ENCODE data around the gene SLX4IP.
"Not testable (repeated sequence)": the region's sequence is repeated elsewhere in the genome, so short reads cannot be mapped to it uniquely, and the experiment has no call there.

The SLX4IP gene

DNA sequence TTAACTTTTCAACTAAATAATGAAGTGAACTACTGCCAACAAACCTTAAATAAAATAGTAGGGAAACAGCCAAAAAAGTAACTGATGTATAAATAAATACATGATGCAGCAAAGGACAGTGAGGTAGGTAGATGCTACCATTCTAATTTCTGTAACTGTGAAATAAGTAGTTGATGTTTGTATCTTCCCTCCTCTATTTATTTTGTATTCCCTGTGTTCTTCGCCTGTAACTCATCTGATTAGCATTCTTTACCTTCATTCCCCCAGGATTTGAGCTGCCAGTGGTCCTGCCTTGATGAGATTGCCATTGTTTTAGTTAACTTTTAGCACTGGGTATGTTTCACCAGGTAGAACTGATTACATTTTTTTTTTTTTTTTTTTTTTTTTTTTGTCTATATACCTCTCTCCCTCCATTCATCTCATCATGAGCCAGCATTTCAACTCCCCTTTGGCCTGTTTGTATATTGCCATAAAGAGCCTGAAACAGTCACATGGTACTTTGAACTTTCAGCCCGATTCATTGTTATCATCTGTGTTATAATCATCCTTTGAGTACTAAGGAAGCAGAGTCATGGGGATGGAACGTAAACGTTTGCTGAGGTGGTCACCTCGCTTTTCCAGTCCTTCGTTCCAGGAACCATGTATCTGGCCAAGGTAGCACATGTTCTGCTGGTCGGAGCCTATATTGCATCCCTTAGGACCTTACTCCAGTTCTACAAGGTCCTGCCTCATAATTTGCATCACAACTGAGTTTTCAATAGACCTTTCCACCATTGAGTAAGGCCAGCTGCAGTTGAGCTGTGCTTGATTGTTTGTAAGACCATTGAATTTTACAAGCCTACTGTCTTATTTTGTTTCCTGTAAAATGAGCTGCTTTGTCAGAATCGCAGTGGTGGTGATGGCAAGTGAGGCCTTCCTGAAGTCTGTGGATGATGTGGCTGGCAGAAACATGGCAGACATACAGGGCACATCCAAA, 131.1 kb downstream of the SLX4IP start:
- no peak for DNase-seq (ENCODE audit: low read depth in 2 of 2, low spot score in 1 of 2)

DNA sequence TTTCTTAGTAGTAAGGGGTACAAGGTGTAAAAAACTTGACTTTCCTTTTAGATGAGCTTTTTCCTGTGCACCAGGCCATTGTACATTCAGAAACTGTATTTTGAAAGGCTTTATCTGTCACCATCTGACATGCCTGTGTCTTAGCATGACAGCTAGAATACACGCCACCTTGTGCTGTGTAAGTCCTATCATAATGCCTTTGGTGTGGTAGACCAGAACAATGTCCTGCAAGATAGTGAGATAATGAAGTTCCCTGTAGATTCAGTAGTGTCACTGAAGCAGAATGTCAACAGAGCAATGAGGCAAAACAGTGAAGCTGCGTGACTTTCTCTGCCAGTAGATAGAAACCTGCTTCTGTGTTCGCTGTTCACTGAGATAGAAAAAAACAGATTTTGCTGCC, 132.9 kb downstream of the SLX4IP start:
- DNase-seq (ENCODE audit: low read depth in 2 of 2, low spot score in 1 of 2) = no peak

DNA sequence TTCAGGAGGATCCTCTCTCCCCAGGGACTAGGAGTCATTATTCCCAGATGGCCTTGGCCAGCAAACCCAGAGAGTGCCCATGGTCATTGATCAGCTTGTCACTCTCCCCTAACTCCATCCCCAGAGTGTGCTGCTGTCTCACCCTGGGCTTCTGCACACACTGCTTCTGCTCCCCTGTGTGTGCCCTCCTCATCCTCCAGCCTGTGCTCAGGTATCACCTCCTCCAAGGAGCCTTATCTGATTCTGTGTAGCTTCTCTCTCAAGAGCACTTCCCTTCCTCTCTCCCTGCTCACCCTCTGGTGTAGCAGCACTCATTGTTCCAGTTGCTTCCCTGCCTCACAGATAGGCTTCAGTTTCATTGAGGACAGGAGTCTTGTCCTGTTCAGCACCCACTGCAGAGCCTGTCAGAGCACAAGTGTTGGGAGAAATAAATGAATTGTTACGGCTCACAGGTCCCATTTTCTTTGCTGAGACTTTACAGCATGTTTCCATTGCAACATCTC, 136.3 kb downstream of the SLX4IP start:
- no peak for DNase-seq (ENCODE audit: low read depth in 2 of 2, low spot score in 1 of 2)

DNA sequence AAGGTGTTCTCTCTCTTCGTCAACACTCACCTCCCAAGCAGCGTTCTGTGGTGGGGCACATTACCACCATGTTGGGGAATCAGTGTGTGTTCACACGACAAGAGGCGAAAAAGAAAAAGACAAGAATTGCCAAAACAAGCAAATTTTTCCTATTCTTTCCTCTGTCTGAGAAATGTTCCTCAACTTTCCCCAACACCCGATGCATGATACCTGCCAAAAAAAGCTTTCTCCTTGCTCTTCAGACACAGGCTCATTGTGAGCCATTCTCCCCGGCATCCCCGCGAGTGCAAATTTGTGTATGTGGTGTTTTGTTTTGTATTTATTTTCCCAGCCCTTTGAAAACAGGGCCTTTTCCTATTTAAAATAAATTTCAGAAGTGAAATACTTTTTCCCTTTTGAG, 137.7 kb downstream of the SLX4IP start:
- no peak for DNase-seq (ENCODE audit: low read depth in 2 of 2, low spot score in 1 of 2)

DNA sequence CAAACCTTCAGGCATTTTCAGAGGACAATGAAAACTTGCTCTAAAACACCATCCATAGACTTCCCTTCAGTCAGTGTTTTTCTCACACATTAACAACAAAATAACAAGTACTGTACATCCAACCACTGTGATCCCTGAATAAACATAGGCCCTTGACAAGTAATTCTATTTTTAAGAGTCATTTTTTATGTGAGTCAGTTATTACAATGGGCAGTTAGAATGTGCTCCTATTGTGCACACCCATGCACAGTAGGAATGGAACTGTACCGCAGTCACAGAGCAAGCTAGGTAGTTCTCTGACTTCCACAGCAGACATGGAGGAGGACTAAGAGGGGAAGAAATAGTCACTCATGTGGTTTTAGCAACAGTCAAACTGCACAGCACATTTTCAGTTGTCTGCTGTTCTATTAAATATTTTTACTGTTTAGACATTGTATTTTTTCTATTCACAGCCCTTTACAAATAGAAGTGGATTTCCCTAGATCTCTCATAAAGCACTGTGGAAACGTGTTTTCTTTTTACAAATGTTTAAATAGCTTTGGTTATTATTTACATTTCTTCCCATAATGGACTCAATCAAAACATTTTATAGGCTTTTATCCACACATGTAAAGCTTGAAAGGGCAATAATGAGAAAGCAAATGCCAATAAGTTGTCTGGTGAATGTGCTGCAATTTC, 138.3 kb downstream of the SLX4IP start:
- DNase-seq (ENCODE audit: low read depth in 2 of 2, low spot score in 1 of 2) = no peak

DNA sequence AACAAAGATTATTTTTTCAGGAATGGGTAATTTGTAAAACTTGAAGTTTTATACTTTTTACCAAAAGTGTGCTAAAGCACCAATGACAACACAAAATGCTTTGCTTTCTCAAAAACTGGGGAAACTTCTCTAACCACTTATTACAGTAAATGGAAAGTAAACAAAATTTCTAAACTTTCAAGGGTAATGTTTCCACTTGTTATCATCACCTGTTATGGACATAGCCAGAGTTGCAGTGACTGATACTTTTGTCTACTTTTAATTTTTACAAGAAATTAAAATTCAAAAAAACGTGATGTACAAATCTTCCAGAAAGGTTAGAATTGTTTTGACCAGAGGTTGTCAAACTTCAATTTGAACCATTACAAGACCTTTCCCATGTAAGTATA, 138.8 kb downstream of the SLX4IP start:
- DNase-seq (ENCODE audit: low read depth in 2 of 2, low spot score in 1 of 2) = no peak

DNA sequence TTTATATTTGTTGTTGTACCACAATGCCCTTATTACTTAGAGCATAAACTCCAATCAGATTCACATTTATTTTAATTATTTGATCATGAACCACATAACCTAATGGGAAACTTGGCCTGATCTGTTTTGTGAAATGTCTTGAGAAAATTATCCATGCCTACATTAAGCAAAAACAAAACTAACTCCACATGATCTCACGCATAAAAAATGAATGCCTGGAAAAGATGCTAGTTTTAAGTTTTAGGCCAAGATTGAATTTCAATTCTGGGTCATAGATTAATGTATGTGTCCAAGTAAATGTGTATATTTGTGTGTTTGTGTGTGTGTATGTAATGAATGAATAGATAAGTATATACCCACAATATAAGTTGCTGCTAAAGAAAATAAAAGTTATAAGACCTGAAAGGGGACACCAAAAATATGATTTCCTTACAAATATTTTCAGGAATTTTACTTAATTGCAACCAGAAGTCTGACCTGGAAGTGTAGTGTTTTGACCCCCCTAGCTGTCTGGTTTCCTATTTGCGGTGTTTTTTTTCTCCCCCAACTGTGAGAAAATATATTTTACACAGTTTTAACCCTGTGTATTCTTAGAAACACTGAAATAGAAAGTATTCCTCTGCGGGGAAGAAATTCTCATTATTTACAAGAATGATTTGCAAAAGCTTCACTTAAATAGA, 141.4 kb downstream of the SLX4IP start:
- no peak for DNase-seq (ENCODE audit: low read depth in 2 of 2, low spot score in 1 of 2)

DNA sequence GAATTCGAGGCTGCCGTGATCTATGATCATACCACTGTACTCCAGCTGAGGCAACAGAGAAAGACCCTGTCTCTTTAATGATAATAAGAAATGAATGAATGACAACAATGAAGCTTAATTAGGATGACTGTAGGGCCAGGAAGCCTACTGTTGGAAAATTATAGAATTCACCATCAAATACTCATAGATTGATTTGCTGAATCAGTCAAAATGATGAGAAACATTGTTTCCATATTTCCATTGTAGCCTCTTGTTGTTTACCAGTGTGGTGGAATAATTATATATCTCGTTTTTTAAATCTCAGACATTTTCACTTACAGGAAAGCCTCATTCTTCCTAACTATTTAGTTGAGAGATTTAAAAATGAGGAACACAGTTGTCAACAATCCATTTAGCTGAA, 142.5 kb downstream of the SLX4IP start:
- no peak for DNase-seq (ENCODE audit: low read depth in 2 of 2, low spot score in 1 of 2)

DNA sequence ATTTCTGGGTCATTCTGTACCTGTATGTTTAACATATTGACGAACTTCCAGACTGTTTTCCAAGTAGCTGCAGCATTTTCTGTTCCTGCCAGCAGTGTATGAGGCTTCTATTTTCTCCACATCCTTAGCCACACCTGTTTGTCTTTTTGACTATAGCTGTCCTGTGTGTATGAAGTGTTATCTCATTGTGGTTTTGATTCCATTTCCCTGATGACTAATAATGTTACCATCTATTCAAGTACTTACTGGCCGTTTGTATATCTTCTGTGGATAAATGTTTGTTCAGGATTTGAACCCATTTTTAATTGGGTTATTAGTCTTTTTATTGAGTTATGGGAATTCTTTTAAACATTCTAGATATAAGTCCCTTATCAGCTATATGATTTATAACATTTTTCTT, 143.5 kb downstream of the SLX4IP start:
- DNase-seq (ENCODE audit: low read depth in 2 of 2, low spot score in 1 of 2) = no peak

DNA sequence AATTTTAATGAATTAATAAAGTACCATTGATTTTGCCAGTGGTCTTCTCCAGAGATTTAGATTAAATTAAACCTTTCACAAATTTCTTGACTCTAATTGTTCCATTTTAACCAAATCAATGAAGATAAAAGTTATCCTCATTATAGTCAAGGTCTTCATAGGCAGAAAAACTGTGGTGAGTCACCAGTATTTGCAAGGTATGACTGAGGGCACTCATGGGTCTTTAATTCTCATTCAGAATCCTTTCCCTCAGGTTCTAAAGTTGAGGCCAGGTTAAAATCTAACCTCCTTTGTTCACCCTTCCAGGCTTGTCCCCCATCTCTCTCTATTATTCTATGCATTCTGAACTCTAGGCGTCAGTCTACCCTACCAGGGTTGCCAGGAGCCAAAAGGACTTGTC, 144.8 kb downstream of the SLX4IP start:
- DNase-seq (ENCODE audit: low read depth in 2 of 2, low spot score in 1 of 2) = no peak

DNA sequence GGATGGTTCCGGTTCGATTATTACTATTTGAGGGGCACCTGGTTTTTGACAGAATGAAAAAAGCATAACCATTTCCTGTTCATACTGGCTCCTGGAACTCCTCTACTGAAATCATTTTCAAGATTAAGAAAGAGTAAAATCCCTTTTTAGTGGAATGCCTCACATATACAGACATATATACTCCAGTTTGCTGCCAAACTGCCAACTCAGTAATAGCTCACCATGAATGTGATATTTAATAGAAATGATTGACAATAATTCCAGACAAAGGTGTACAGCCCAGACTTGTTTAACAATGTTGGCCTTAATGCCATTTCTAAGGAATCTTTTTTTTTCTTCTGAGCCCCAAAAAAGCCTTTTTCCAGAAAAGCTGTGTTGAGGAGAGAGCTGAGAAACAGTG, 145.6 kb downstream of the SLX4IP start:
- no peak for DNase-seq (ENCODE audit: low read depth in 2 of 2, low spot score in 1 of 2)

DNA sequence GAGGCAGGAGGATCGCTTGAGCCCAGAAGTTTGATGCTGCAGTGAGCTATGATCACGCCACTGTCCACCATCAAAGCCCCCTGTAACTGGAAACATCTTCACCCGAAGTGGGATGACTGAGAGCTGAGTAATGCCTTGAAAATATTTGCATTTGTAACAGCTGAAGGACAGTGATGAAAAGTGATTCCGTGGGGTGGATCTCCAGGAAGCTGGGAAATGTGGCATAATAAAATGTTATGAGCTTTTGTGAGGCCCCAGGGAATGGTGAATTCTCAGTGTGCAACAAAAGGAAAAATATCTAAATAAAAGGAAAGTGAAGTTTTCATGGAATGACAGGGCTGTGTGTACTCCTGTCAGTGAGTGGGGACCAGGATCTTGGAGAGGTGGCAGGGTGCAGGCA, 146.7 kb downstream of the SLX4IP start:
- no peak for DNase-seq (ENCODE audit: low read depth in 2 of 2, low spot score in 1 of 2)

DNA sequence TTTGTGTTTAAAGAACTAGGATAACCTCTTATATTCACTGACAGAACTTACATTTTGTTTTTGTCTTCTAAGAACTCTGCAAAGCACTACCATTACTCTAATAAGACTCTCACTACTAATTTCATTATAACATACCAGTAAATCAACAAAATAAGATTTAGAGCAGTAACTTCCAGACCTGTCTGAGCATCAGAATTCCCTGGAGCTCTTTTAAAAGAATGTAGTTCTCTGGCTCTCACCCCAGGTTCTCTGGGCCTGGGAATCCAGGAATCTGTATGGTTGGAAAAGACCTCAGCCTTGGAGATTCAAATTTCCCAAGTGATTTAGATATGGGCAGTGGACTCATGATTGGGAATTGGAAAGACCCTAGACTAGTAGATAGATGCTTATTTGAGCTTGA, 149.3 kb downstream of the SLX4IP start:
- no peak for DNase-seq (ENCODE audit: low read depth in 2 of 2, low spot score in 1 of 2)

DNA sequence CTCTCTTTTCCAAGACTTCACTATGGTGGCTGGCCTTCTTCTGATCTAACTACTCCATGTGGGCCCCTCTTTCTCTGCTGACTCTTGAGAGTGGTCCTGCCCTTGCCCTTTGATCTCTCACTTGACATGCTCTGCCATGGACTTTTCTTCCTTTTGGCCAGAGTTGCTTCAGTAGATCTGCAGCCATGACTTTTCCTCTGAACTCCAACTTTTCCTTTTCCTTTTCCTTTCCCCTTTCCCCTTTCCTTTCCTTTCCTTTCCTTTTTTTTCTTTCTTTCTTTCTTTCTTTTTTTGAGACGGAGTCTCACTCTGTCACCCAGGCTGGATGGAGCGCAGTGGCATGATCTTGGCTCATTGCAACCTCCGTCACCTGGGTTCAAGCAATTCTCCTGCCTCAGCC, 150.2 kb downstream of the SLX4IP start:
- no peak for DNase-seq (ENCODE audit: low read depth in 2 of 2, low spot score in 1 of 2)

DNA sequence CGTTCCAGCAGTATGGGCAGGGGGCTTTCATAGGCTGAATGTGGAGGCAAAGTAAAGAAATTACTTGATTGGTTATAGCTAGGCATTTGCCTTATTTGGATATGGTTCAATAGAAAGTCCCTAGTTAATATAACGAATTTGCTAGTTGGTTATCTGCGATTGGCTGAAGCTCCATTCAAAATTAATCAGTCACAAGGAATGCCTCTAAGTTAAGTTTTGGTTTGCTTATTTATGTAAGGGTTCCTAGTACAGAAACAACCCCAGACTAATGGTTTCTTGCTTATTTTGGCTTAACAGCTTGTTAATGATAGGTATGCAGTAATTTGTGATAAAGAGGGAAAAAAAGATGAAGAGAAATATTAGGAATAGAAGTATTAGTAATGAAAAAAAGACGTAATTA, 151.2 kb downstream of the SLX4IP start:
- DNase-seq (ENCODE audit: low read depth in 2 of 2, low spot score in 1 of 2) = no peak

DNA sequence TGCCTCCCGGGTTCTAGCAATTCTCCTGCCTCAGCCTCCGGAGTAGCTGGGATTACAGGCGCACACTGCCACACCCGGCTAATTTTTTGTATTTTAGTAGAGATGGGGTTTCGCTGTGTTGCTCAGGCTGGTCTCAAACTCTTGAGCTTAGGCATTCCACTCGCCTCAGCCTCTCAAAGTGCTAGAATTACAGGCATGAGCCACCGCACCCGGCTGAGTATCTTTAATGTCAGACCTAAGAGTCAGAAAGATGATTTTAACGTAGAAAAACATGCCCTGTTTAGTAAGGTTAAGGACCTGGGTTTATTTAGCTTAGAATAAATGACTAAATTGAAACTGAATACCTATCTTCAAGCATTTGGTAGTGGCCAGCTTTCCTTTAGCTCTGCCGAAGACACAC, 155.3 kb downstream of the SLX4IP start:
- DNase-seq (ENCODE audit: low read depth in 2 of 2, low spot score in 1 of 2) = not testable (repeated sequence)

DNA sequence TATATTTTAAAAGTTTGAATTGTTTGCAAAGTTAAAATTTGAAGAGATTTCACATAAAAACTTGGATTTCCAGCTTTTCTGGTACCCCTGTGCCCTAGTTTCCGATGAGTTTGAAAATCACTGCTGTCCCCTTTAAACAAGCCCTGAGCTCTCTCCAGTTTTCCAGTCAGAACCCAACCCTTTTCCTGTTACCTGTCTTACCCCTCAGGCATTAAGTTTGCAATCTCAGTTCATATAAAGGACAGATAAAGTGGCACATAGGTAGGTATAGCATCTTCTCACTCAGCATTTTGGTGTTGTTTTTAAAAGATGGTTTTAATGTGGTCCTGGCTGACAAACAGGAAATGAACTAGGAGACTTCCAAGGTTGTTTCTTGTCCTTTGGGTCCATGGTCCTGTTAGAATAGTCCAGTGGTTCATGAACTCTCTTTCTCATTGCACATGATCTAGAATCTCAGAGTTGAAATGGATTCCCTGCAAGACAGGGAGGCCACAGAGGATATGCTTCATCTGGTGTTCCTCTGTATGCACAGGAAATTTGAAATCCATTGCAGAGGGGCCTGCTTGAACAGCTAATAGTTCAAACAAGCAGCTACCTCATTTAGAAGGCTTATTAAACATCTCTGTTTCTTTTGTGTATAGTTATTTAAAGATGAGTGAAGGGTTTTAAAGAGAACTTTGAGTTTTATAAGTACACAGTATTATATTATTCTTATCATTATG, 156.0 kb downstream of the SLX4IP start:
- DNase-seq (ENCODE audit: low read depth in 2 of 2, low spot score in 1 of 2) = no peak

DNA sequence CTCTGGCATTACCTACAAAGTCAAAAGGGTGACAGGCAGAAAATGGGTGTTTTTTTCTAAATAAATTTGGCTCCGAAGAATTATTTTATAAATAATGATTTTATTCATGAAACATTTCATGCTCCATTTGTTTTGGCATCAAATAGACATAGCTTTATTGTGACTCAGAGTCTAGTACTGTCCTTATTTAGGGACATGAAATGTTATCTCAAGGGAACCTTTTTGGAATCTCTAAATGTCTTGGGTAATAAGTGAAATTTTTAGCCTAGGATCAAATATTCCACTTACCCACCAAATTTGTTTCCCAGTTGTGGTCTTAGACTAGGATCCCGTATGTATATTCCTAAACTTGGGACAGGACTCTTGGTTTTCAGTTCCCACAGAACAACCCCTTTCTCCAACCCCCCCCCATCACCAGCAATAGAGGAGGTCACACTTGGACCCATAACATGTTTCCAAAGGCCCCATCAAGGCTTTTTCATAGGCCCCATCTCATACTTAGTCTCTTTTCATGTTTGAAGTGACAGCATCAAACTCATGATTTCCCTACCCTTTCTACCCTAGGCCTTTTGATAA, 156.9 kb downstream of the SLX4IP start:
- DNase-seq (ENCODE audit: low read depth in 2 of 2, low spot score in 1 of 2) = no peak

DNA sequence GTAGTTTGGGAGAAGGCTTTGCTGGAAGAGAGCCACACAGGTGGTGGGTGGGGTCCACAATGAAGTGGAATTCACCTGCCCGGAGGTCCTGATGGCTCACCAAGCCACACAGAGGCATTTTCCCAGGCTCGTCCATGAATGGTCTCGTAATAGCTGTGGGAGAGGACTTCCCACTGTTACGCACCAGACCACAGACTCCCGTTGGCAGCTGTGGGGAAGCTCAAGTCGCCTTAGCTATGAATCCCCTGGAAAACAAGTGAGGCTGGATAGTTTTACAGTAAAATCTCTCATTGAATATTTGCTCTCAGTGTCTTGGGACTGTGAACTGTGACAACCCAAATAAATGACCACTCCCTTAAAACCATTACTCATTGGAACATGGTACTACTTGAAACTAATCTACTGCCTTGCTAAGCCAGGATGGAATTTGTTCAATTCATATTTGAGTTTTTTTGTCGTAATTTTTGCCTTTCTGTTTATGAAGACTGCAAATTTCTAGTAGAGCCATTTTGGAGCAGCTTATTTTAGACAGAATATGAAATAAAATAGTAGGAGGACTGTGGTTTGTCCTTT, 159.3 kb downstream of the SLX4IP start:
- DNase-seq (ENCODE audit: low read depth in 2 of 2, low spot score in 1 of 2) = no peak

DNA sequence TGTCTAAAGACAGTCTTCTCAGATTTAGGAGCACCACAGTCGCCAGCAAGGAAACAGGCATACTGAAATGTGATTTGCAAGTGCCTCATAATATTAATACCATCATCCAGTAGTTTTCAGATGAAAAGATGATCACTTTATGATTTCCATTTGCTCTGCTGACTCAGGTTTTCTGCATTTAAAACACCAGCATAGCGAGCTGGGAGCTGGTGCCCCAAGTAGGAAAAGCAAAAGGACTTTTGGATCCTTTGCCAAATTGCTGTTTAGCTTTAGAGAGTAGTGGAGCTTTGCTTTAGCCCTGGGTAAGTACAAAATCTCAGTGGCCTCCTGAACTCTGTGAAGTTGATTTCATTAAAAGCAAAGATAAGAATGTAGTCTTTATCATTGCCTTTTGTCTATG, 160.2 kb downstream of the SLX4IP start:
- no peak for DNase-seq (ENCODE audit: low read depth in 2 of 2, low spot score in 1 of 2)
